Natural killer cell (primary cell): ENCODE data around the gene RAB3IL1. TPM values are rescaled to one million over a fixed set of nuclear protein-coding genes. Genes with fewer than 3 reads are reported as not detected.
"Not testable (repeated sequence)": the region's sequence is repeated elsewhere in the genome, so short reads cannot be mapped to it uniquely, and the experiment has no call there.

Experiments
- ATAC-seq, 3 donors: fragments of 150-1000 bp in 2 of 3; fragments of 200-7000 bp in 1 of 3; cut with Tn5 transposase; 1 replicate in 1 of 3; 2 replicates in 2 of 3; pipeline ENCODE4 v1.10.0; 2021; ENCODE audit warnings: mild to moderate bottlenecking in 2 of 3, moderate library complexity in 2 of 3
- DNase-seq, 2 donors: peaks; one replicate each; pipeline versions ENCODE4 v3.0.0 to v3.0.0-alpha.2; 2013 to 2021; ENCODE audit warnings: mixed read lengths in 1 of 2
- H3K27ac ChIP-seq: one replicate; pipeline ENCODE4 v1.5.1; 2013; ENCODE audit warnings: mild to moderate bottlenecking, low read length
- H3K27me3 ChIP-seq: one replicate; pipeline ENCODE4 v1.6.1; 2013; ENCODE audit warnings: low read length; ENCODE audit not compliant: control insufficient read depth, insufficient read depth
- H3K36me3 ChIP-seq: one replicate; pipeline ENCODE4 v1.6.1; 2013; ENCODE audit warnings: low read length; ENCODE audit not compliant: control insufficient read depth, insufficient read depth
- H3K4me1 ChIP-seq: one replicate; pipeline ENCODE4 v1.6.1; 2013; ENCODE audit warnings: low read length; ENCODE audit not compliant: control insufficient read depth, insufficient read depth
- H3K4me3 ChIP-seq: one replicate; pipeline ENCODE4 v1.5.1; 2013; ENCODE audit warnings: low read length
- H3K9me3 ChIP-seq: one replicate; pipeline ENCODE4 v1.6.1; 2013; ENCODE audit warnings: low read length; ENCODE audit not compliant: control insufficient read depth, insufficient read depth
- H3K27ac Mint-ChIP-seq, 2 donors: one replicate each; pipeline ENCODE4 v1.8.0; 2022; ENCODE audit warnings: mild to moderate bottlenecking in 2 of 2, mixed read lengths in 2 of 2, moderate library complexity in 1 of 2
- H3K27me3 Mint-ChIP-seq, 2 donors: one replicate each; pipeline ENCODE4 v1.8.0; 2022; ENCODE audit warnings: low read depth in 2 of 2, mixed read lengths in 2 of 2
- H3K36me3 Mint-ChIP-seq: one replicate; pipeline ENCODE4 v1.8.0; 2022; ENCODE audit warnings: mixed read lengths
- H3K4me1 Mint-ChIP-seq, 2 donors: one replicate each; pipeline ENCODE4 v1.8.0; 2022; ENCODE audit warnings: mixed read lengths in 2 of 2
- H3K4me3 Mint-ChIP-seq: one replicate; pipeline ENCODE4 v1.8.0; 2022; ENCODE audit warnings: mild to moderate bottlenecking, moderate library complexity, mixed read lengths
- H3K9me3 Mint-ChIP-seq, 2 donors: one replicate each; pipeline ENCODE4 v1.8.0; 2022; ENCODE audit warnings: mixed read lengths in 2 of 2
- CTCF ChIP-seq: fragments of 200-600 bp; IDR thresholded peaks from one replicate; pipeline ENCODE4 v1.8.0; 2022; ENCODE audit warnings: antibody characterized with exemption
- WGBS: methylation state at CpG from one replicate; pipeline ENCODE4 v1.1.7; 2013; ENCODE audit warnings: missing lambda C conversion rate; ENCODE audit not compliant: insufficient coverage; 5-methylcytosine and 5-hydroxymethylcytosine counted together
- intact Hi-C: fragments of 100-400 bp; cut with micrococcal nuclease; formaldehyde crosslinking; loops from one replicate; pipeline ENCODE4 v1.14.2; 2022
- total RNA-seq, 4 donors: library from RNA; stranded (reverse); fragments of 120-200 nt in 1 of 4; gene quantifications; one replicate each; pipeline versions ENCODE4 v1.2.3 to v1.2.4, GENCODE V29; 2013 to 2022

RAB3IL1 gene
- total RNA-seq, 3 donors from 2014 or later (not counting 1 experiment from before 2014, with no cell fraction given) = not detected

- Mint-ChIP-seq H3K27me3 (peaks cover 0 to 7% of the 10 kb centered on the region in 2 donors), H3K9me3 (no peaks in the 10 kb centered on the region), H3K27ac (peak overlapping the region in 1 of 2 donors; percentile 35), H3K36me3 (no peaks in the 10 kb centered on the region), H3K4me1 (peaks cover 0 to 10% of the 10 kb centered on the region in 2 donors), H3K4me3 (peak overlapping the region; percentile 42)
- Histone ChIP-seq H3K36me3 (no peaks in the 10 kb centered on the region), H3K9me3 (no peaks in the 10 kb centered on the region), H3K4me3 (no peak overlapping the region), H3K27me3 (peaks cover 16% of the 10 kb centered on the region), H3K27ac (no peak overlapping the region), H3K4me1 (peaks cover 15% of the 10 kb centered on the region)
- WGBS = 12% methylated on average over 56 of the region's 56 CpGs
- intact Hi-C loops = no loop called here
- TF ChIP-seq CTCF = no peak
- peak in 2 of 3 donors; percentile 31 to 59 for ATAC-seq
- DNase-seq = peak in 1 of 2 donors; percentile 66
Measured at GRCh38 chr11:61955422-61956135, 38.2 kb upstream of the RAB3IL1 start.

- Histone ChIP-seq H3K4me3 (no peak overlapping the region), H3K36me3 (no peaks in the 10 kb centered on the region), H3K27me3 (peaks cover 16% of the 10 kb centered on the region), H3K9me3 (no peaks in the 10 kb centered on the region), H3K4me1 (peaks cover 15% of the 10 kb centered on the region), H3K27ac (no peak overlapping the region)
- no peak for TF ChIP-seq CTCF
- Mint-ChIP-seq H3K4me3 (peak overlapping the region; percentile 37), H3K36me3 (no peaks in the 10 kb centered on the region), H3K4me1 (peaks cover 0 to 10% of the 10 kb centered on the region in 2 donors), H3K27ac (no peak overlapping the region), H3K9me3 (no peaks in the 10 kb centered on the region), H3K27me3 (peaks cover 0 to 7% of the 10 kb centered on the region in 2 donors)
- 17% methylated on average over 21 of the region's 21 CpGs for WGBS
- peak in 1 of 2 donors; percentile 40 for DNase-seq
- intact Hi-C loops = no loop called here
- ATAC-seq = peak in 2 of 3 donors; percentile 53 to 56
Measured at GRCh38 chr11:61954851-61955421, 37.6 kb upstream of the RAB3IL1 start.

DNA sequence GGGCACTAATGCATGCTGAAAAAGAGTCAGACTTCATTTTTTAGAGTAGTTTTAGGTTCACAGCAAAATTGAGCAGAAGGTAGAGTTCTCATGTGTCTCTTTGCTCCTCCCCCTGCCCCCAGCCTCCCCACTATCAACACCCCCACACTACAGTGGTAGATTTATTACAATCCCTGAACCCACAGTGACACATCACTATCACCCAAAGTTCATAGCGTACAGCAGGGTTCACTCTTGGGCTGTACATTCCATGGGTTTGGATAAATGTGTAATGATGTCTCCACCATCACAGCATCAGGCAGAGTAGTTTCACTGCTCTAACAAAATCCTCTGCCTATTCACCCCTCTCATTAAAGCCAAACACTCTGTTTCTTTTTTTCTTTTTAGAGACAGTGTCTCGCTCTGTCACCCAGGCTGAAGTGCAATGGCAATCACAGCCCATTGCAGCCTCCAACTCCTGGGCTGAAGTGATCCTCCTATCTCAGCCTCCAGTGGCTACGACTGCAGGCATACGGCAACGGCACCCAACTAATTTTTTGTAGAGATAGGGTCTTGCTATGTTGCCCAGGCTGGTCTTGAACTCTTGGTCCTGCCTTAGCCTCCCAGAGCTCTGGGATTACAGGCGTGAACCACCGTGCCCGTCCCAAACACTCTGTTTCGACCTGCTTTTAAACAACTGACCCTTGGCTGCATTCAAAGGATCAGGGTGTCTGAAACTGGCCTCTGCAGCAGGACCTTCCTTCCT lies 36.9 kb upstream of the RAB3IL1 start:
- Histone ChIP-seq H3K36me3 (no peaks in the 10 kb centered on the region), H3K27ac (no peak overlapping the region), H3K27me3 (peaks cover 16% of the 10 kb centered on the region), H3K4me3 (no peak overlapping the region), H3K4me1 (peaks cover 15% of the 10 kb centered on the region), H3K9me3 (no peaks in the 10 kb centered on the region)
- no peak overlapping the region for H3K4me3 Mint-ChIP-seq
- no peaks in the 10 kb centered on the region for H3K36me3 Mint-ChIP-seq
- DNase-seq = no peak
- intact Hi-C loops = no loop called here
- TF ChIP-seq CTCF = no peak
- WGBS = 93% methylated on average over 8 of the region's 9 CpGs
- no peak overlapping the region for H3K27ac Mint-ChIP-seq
- no peaks in the 10 kb centered on the region for H3K9me3 Mint-ChIP-seq
- H3K4me1 Mint-ChIP-seq = peaks cover 0 to 10% of the 10 kb centered on the region in 2 donors
- peak in 1 of 3 donors; percentile 20 for ATAC-seq
- peaks cover 0 to 7% of the 10 kb centered on the region in 2 donors for H3K27me3 Mint-ChIP-seq

DNA sequence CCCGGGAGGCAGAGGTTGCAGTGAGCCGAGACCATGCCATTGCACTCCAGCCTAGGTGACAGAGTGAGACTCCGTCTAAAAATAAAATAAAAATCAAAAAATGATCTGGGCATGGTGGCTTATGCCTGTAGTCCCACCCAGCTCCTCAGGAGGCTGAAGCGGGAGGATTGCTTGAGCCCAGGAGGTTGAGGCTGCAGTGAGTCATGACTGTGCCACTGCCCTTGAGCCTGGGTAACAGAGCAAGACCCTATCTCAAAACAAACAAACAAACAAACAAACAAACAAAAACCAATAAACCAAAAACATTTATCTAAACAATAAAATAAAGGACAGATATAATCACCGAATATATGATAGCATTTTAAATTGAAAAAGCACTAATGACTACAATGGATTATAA lies 36.3 kb upstream of the RAB3IL1 start:
- Histone ChIP-seq H3K4me1 (peaks cover 15% of the 10 kb centered on the region), H3K27me3 (peaks cover 16% of the 10 kb centered on the region)
- H3K27me3 Mint-ChIP-seq, H3K27ac Mint-ChIP-seq, ATAC-seq, intact Hi-C loops, H3K36me3 Mint-ChIP-seq, H3K9me3 ChIP-seq, H3K4me3 Mint-ChIP-seq, H3K9me3 Mint-ChIP-seq, DNase-seq, H3K4me3 ChIP-seq, H3K36me3 ChIP-seq, H3K27ac ChIP-seq: not testable (repeated sequence)
- H3K4me1 Mint-ChIP-seq = peaks cover 0 to 10% of the 10 kb centered on the region in 2 donors
- 93% methylated on average over 4 of the region's 5 CpGs for WGBS
